ENCODE results near the gene ST8SIA4.

ST8SIA4 gene

GRCh38 chr5:100761192-100761591 lies 141.9 kb downstream of the ST8SIA4 start:
- ATAC-seq, result peak; percentile 76
- TF ChIP-seq ZNF70 (CRISPR knock-in tag; IDR thresholded peaks at IDR 0.05) (no peak), TOX (CRISPR knock-in tag; IDR thresholded peaks at IDR 0.05; ENCODE audit: borderline replicate concordance) (no peak), ZFP3 (CRISPR knock-in tag; IDR thresholded peaks at IDR 0.05) (no peak), ESRRG (CRISPR knock-in tag; IDR thresholded peaks at IDR 0.05) (no peak), GLIS3 (CRISPR knock-in tag; IDR thresholded peaks at IDR 0.05) (no peak), TCF4 (CRISPR knock-in tag; IDR thresholded peaks at IDR 0.05; ENCODE audit: borderline replicate concordance) (no peak), ARNTL (CRISPR knock-in tag; IDR thresholded peaks at IDR 0.05; ENCODE audit: borderline replicate concordance, low read depth) (no peak), CSRNP3 (CRISPR knock-in tag; IDR thresholded peaks at IDR 0.05) (no peak), OSR1 (CRISPR knock-in tag; IDR thresholded peaks at IDR 0.05) (no peak), ISL1 (CRISPR knock-in tag; IDR thresholded peaks at IDR 0.05) (no peak), CREB5 (CRISPR knock-in tag; IDR thresholded peaks at IDR 0.05; ENCODE audit: low read depth) (no peak), PPARA (CRISPR knock-in tag; IDR thresholded peaks at IDR 0.05; ENCODE audit: borderline replicate concordance) (no peak), BACH2 (CRISPR knock-in tag; IDR thresholded peaks at IDR 0.05; ENCODE audit: borderline replicate concordance) (no peak), CSDC2 (CRISPR knock-in tag; IDR thresholded peaks at IDR 0.05) (no peak)
- TF ChIP-seq, protein P1, sequence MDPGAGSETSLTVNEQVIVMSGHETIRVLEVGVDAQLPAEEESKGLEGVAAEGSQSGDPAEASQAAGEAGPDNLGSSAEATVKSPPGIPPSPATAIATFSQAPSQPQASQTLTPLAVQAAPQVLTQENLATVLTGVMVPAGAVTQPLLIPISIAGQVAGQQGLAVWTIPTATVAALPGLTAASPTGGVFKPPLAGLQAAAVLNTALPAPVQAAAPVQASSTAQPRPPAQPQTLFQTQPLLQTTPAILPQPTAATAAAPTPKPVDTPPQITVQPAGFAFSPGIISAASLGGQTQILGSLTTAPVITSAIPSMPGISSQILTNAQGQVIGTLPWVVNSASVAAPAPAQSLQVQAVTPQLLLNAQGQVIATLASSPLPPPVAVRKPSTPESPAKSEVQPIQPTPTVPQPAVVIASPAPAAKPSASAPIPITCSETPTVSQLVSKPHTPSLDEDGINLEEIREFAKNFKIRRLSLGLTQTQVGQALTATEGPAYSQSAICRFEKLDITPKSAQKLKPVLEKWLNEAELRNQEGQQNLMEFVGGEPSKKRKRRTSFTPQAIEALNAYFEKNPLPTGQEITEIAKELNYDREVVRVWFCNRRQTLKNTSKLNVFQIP (CRISPR knock-in tag; IDR thresholded peaks at IDR 0.05; ENCODE audit: borderline replicate concordance, low read depth), result no peak
- TF ChIP-seq, protein P2, sequence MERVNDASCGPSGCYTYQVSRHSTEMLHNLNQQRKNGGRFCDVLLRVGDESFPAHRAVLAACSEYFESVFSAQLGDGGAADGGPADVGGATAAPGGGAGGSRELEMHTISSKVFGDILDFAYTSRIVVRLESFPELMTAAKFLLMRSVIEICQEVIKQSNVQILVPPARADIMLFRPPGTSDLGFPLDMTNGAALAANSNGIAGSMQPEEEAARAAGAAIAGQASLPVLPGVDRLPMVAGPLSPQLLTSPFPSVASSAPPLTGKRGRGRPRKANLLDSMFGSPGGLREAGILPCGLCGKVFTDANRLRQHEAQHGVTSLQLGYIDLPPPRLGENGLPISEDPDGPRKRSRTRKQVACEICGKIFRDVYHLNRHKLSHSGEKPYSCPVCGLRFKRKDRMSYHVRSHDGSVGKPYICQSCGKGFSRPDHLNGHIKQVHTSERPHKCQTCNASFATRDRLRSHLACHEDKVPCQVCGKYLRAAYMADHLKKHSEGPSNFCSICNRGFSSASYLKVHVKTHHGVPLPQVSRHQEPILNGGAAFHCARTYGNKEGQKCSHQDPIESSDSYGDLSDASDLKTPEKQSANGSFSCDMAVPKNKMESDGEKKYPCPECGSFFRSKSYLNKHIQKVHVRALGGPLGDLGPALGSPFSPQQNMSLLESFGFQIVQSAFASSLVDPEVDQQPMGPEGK (CRISPR knock-in tag; IDR thresholded peaks at IDR 0.05; ENCODE audit: borderline replicate concordance), result no peak

DNA sequence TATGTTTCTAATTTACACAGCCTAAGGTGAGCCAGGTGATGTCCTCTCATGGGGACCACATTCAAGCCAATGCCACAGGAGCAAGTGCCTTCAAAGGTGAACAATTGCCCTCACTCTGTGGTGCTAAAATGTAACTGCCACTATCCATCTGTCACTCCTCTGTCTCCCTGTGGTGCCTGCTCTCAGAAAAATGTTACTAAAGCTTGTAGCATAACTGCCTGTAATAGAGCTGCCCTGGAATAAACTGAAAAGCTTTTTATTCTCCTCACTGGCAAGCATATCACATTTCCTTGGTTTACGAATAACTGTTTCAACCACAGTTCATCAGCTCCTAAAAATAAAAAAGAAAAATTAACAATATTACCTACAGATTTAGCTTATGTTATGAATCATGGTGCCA lies 142.4 kb downstream of the ST8SIA4 start:
- ATAC-seq, result peak; percentile 71
- TF ChIP-seq OSR1 (CRISPR knock-in tag; IDR thresholded peaks at IDR 0.05) (no peak), BACH2 (CRISPR knock-in tag; IDR thresholded peaks at IDR 0.05; ENCODE audit: borderline replicate concordance) (no peak), TOX (CRISPR knock-in tag; IDR thresholded peaks at IDR 0.05; ENCODE audit: borderline replicate concordance) (no peak), ARNTL (CRISPR knock-in tag; IDR thresholded peaks at IDR 0.05; ENCODE audit: borderline replicate concordance, low read depth) (no peak), TCF4 (CRISPR knock-in tag; IDR thresholded peaks at IDR 0.05; ENCODE audit: borderline replicate concordance) (no peak), ZFP3 (CRISPR knock-in tag; IDR thresholded peaks at IDR 0.05) (no peak), ZNF70 (CRISPR knock-in tag; IDR thresholded peaks at IDR 0.05) (no peak), ESRRG (CRISPR knock-in tag; IDR thresholded peaks at IDR 0.05) (no peak), SNAI2 (CRISPR knock-in tag; IDR thresholded peaks at IDR 0.05) (no peak), ZC3H10 (CRISPR knock-in tag; IDR thresholded peaks at IDR 0.05) (no peak), TSHZ2 (CRISPR knock-in tag; IDR thresholded peaks at IDR 0.05) (no peak)
- TF ChIP-seq, protein P1 (CRISPR knock-in tag; IDR thresholded peaks at IDR 0.05; ENCODE audit: borderline replicate concordance, low read depth), result no peak

Data from SK-N-SH treated with all-trans-retinoic acid at 6 μM for 48 hours (cell line).